Psoas muscle (tissue), 8 donors: Measurements from ENCODE around the gene TOR4A. TPM values are rescaled to one million over a fixed set of nuclear protein-coding genes. Genes with fewer than 3 reads are reported as not detected.

ENCODE experiments used
- ATAC-seq, 4 donors: fragments of 200-7000 bp; cut with Tn5 transposase; one replicate each; pipeline ENCODE4 v1.9.1; 2020; ENCODE audit warnings: moderate library complexity in 3 of 4, mild to moderate bottlenecking in 2 of 4
- DNase-seq, 2 donors: peaks; one replicate each; pipeline ENCODE4 v3.0.0-alpha.2; 2020
- H3K27ac ChIP-seq: fragments of 200-600 bp; one replicate; pipeline ENCODE4 v1.8.0; 2022
- H3K27me3 ChIP-seq, 3 donors: fragments of 200-600 bp in 1 of 3; one replicate each; pipeline versions ENCODE4 v1.6.1 to v1.8.0; 2013 to 2022; ENCODE audit warnings: low read length in 2 of 3, mild to moderate bottlenecking in 2 of 3, moderate library complexity in 1 of 3; ENCODE audit not compliant: insufficient read depth in 3 of 3
- H3K36me3 ChIP-seq, 2 donors: fragments of 200-600 bp in 1 of 2; one replicate each; pipeline versions ENCODE4 v1.6.1 to v1.8.0; 2013 to 2022; ENCODE audit warnings: low read depth in 1 of 2, mild to moderate bottlenecking in 1 of 2, moderate library complexity in 1 of 2; ENCODE audit not compliant: insufficient read depth in 1 of 2
- H3K4me1 ChIP-seq: fragments of 200-600 bp; one replicate; pipeline ENCODE4 v1.8.0; 2022
- H3K4me3 ChIP-seq: fragments of 200-600 bp; one replicate; pipeline ENCODE4 v1.8.0; 2022; ENCODE audit warnings: mild to moderate bottlenecking
- H3K9me3 ChIP-seq: fragments of 200-600 bp; one replicate; pipeline ENCODE4 v1.8.0; 2022
- CTCF ChIP-seq: fragments of 200-600 bp; IDR thresholded peaks from one replicate; pipeline ENCODE4 v1.8.0; 2022; ENCODE audit warnings: antibody characterized with exemption
- WGBS, 3 donors: extraction: QIAGEN DNeasy Blood & Tissue Kit; methylation state at CpG; one replicate each; pipeline versions ENCODE4 v1.1.6 to v1.1.7; 2013; 5-methylcytosine and 5-hydroxymethylcytosine counted together
- intact Hi-C, 2 donors: fragments of 100-400 bp; cut with DNase I; formaldehyde crosslinking; loops; one replicate each; pipeline versions ENCODE4 v1.11.0 to v1.14.2; 2022
- polyA plus RNA-seq, 3 donors: library from polyadenylated mRNA; stranded (reverse); fragments of 200-250 nt; gene quantifications; one replicate each; pipeline ENCODE4 v1.2.3, GENCODE V29; 2013
- total RNA-seq, 4 donors: library from RNA; stranded (reverse); fragmentation: NEBNext Ultra II Directional in 2 of 4; extraction: Animal tissue kit (Norgen Biotek cat#: 25700) in 2 of 4; gene quantifications; one replicate each; pipeline versions ENCODE4 v1.2.1 to v1.2.4, GENCODE V29; 2021 to 2023
- donor health status: healthy with polysubstance abuse.
- donor health status: DM: no; HTN: no; CAD: no; lungs with moderate emphysema.
- donor health status: Bipolar disorder and iron deficiency.
- donor health status: healthy.
- donor health status: DM: yes; HTN: yes; CAD: no.
- donor health status: DM: no; HTN: no; CAD: no.
- donor health status: DM: no; HTN: no; CAD: no.
- donor health status: DM: yes; HTN: yes; CAD: no.

Gene TOR4A
- total and polyA plus RNA-seq, 7 donors, result 0.77 to 2.3 (median 2.1) TPM

- ATAC-seq, result peak; percentile 15 to 28 (median 21)
- peak; percentile 57 for TF ChIP-seq CTCF
- Histone ChIP-seq H3K27ac (peak overlapping the region; percentile 69), H3K4me1 (peaks cover 33% of the 10 kb centered on the region), H3K27me3 (peaks cover 0 to 68% (median 16%) of the 10 kb centered on the region in 3 donors), H3K9me3 (no peaks in the 10 kb centered on the region), H3K4me3 (peak overlapping the region; percentile 62), H3K36me3 (no peaks in the 10 kb centered on the region)
- WGBS, 3 donors, result 17 to 27% (median 23%) methylated on average over 40 to 78 of the region's 78 CpGs
- DNase-seq, result peak; percentile 14 to 47
- intact Hi-C loops, result no loop called here
Measured at GRCh38 chr9:137302449-137303150, 25.1 kb downstream of the TOR4A start.

GRCh38 chr9:137303151-137303892, 25.8 kb downstream of the TOR4A start:
- H3K4me1 ChIP-seq, result peaks cover 33% of the 10 kb centered on the region
- peak overlapping the region; percentile 69 for H3K27ac ChIP-seq
- ATAC-seq, result no peak

GRCh38 chr9:137303893-137304382, 26.4 kb downstream of the TOR4A start:
- 60 to 77% (median 73%) methylated on average over 22 of the region's 22 CpGs for WGBS, 3 donors
- no peak overlapping the region for H3K4me3 ChIP-seq
- DNase-seq (peak in 1 of 2 donors; percentile 48), ATAC-seq (no peak)
- H3K9me3 ChIP-seq, result no peaks in the 10 kb centered on the region
- peaks cover 0 to 58% (median 10%) of the 10 kb centered on the region in 3 donors for H3K27me3 ChIP-seq
- intact Hi-C loops, result no loop called here
- H3K27ac ChIP-seq, result no peak overlapping the region
- peaks cover 33% of the 10 kb centered on the region for H3K4me1 ChIP-seq
- TF ChIP-seq CTCF, result no peak
- H3K36me3 ChIP-seq, result no peaks in the 10 kb centered on the region

More at GRCh38 chr9:137303151-137303892, 25.8 kb downstream of the TOR4A start:
- DNase-seq, result peak; percentile 15 to 49
- peak overlapping the region; percentile 62 for H3K4me3 ChIP-seq
- H3K9me3 ChIP-seq, result no peaks in the 10 kb centered on the region
- H3K36me3 ChIP-seq, result no peaks in the 10 kb centered on the region
- intact Hi-C loops, result no loop called here
- WGBS, 3 donors, result 73 to 76% (median 74%) methylated on average over 21 to 23 of the region's 23 CpGs
- H3K27me3 ChIP-seq, result peaks cover 0 to 64% (median 13%) of the 10 kb centered on the region in 3 donors
- TF ChIP-seq CTCF, result no peak

- ATAC-seq (peak in 2 of 4 donors; percentile 5), DNase-seq (peak in 1 of 2 donors; percentile 51)
- Histone ChIP-seq H3K9me3 (no peaks in the 10 kb centered on the region), H3K4me1 (peaks cover 33% of the 10 kb centered on the region), H3K36me3 (no peaks in the 10 kb centered on the region), H3K27me3 (peaks cover 0 to 52% (median 7%) of the 10 kb centered on the region in 3 donors), H3K27ac (peak overlapping the region; percentile 71), H3K4me3 (peak overlapping the region; percentile 46)
- 17 to 24% (median 24%) methylated on average over 14 to 16 of the region's 16 CpGs for WGBS, 3 donors
- TF ChIP-seq CTCF, result no peak
- intact Hi-C loops, result no loop called here
Measured at GRCh38 chr9:137304383-137305059, 27.0 kb downstream of the TOR4A start.
